ENCODE results near the gene TMEM126A. TPM values are rescaled to one million over a fixed set of nuclear protein-coding genes. Genes with fewer than 3 reads are reported as not detected.

Gene TMEM126A
- total and polyA plus RNA-seq, 2 of the 13 experiments (the other 11 are each of a cell fraction or from before 2014, with no cell fraction given): 59.5 to 66.9 TPM

GRCh38 chr11:85647604-85648299, at the start of gene TMEM126A (continued):
- TF ChIP-seq ZNF468 (CRISPR knock-in tag; IDR thresholded peaks at IDR 0.05) (no peak), ZNF30 (CRISPR knock-in tag; IDR thresholded peaks at IDR 0.05) (no peak), KAT2B (IDR thresholded peaks at IDR 0.05; ENCODE audit: borderline replicate concordance, low read depth, low read length) (no peak), BCL6 (CRISPR knock-in tag; IDR thresholded peaks at IDR 0.05) (0 out of 2 replicates have a peak, but pooled peaks have one; percentile 7), ZFP37 (CRISPR knock-in tag; IDR thresholded peaks at IDR 0.05; ENCODE audit: borderline replicate concordance) (no peak), BRCA1 (CRISPR knock-in tag; IDR thresholded peaks at IDR 0.05) (no peak), IKZF1 (IDR thresholded peaks at IDR 0.05) (no peak), ARNT2 (CRISPR knock-in tag; IDR thresholded peaks at IDR 0.05; ENCODE audit: low read depth) (no peak; the same call in 1 of the 2 replicates), FOXM1 (CRISPR knock-in tag; IDR thresholded peaks at IDR 0.05) (no peak), KDM5A (IDR thresholded peaks at IDR 0.05; ENCODE audit: borderline replicate concordance, low read length) (peak; percentile 82), ZFP91 (CRISPR knock-in tag; IDR thresholded peaks at IDR 0.05; ENCODE audit: borderline replicate concordance) (peak; percentile 71), ZNF10 (CRISPR knock-in tag; IDR thresholded peaks at IDR 0.05; ENCODE audit: borderline replicate concordance, low read depth) (no peak), GABPB1 (CRISPR knock-in tag; IDR thresholded peaks at IDR 0.05) (peak; percentile 94), REL (CRISPR knock-in tag; conservative IDR thresholded peaks at IDR 0.05) (peak; percentile 55; the same call in 1 of the 2 replicates)
- TF ChIP-seq, protein P1, sequence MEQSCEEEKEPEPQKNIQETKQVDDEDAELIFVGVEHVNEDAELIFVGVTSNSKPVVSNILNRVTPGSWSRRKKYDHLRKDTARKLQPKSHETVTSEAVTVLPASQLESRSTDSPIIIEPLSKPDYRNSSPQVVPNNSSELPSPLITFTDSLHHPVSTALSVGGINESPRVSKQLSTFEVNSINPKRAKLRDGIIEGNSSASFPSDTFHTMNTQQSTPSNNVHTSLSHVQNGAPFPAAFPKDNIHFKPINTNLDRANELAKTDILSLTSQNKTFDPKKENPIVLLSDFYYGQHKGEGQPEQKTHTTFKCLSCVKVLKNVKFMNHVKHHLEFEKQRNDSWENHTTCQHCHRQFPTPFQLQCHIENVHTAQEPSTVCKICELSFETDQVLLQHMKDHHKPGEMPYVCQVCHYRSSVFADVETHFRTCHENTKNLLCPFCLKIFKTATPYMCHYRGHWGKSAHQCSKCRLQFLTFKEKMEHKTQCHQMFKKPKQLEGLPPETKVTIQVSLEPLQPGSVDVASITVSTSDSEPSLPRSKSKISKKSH (CRISPR knock-in tag; IDR thresholded peaks at IDR 0.05; ENCODE audit: borderline replicate concordance): no peak
- TF ChIP-seq, protein P2, sequence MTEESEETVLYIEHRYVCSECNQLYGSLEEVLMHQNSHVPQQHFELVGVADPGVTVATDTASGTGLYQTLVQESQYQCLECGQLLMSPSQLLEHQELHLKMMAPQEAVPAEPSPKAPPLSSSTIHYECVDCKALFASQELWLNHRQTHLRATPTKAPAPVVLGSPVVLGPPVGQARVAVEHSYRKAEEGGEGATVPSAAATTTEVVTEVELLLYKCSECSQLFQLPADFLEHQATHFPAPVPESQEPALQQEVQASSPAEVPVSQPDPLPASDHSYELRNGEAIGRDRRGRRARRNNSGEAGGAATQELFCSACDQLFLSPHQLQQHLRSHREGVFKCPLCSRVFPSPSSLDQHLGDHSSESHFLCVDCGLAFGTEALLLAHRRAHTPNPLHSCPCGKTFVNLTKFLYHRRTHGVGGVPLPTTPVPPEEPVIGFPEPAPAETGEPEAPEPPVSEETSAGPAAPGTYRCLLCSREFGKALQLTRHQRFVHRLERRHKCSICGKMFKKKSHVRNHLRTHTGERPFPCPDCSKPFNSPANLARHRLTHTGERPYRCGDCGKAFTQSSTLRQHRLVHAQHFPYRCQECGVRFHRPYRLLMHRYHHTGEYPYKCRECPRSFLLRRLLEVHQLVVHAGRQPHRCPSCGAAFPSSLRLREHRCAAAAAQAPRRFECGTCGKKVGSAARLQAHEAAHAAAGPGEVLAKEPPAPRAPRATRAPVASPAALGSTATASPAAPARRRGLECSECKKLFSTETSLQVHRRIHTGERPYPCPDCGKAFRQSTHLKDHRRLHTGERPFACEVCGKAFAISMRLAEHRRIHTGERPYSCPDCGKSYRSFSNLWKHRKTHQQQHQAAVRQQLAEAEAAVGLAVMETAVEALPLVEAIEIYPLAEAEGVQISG (CRISPR knock-in tag; IDR thresholded peaks at IDR 0.05): peak; percentile 86
- TF ChIP-seq, protein P3, sequence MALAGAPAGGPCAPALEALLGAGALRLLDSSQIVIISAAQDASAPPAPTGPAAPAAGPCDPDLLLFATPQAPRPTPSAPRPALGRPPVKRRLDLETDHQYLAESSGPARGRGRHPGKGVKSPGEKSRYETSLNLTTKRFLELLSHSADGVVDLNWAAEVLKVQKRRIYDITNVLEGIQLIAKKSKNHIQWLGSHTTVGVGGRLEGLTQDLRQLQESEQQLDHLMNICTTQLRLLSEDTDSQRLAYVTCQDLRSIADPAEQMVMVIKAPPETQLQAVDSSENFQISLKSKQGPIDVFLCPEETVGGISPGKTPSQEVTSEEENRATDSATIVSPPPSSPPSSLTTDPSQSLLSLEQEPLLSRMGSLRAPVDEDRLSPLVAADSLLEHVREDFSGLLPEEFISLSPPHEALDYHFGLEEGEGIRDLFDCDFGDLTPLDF (CRISPR knock-in tag; IDR thresholded peaks at IDR 0.05): peak; percentile 59; the same call in 1 of the 2 replicates
- TF ChIP-seq, protein P4, sequence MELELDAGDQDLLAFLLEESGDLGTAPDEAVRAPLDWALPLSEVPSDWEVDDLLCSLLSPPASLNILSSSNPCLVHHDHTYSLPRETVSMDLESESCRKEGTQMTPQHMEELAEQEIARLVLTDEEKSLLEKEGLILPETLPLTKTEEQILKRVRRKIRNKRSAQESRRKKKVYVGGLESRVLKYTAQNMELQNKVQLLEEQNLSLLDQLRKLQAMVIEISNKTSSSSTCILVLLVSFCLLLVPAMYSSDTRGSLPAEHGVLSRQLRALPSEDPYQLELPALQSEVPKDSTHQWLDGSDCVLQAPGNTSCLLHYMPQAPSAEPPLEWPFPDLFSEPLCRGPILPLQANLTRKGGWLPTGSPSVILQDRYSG (CRISPR knock-in tag; IDR thresholded peaks at IDR 0.05): no peak
- TF ChIP-seq, protein P5, sequence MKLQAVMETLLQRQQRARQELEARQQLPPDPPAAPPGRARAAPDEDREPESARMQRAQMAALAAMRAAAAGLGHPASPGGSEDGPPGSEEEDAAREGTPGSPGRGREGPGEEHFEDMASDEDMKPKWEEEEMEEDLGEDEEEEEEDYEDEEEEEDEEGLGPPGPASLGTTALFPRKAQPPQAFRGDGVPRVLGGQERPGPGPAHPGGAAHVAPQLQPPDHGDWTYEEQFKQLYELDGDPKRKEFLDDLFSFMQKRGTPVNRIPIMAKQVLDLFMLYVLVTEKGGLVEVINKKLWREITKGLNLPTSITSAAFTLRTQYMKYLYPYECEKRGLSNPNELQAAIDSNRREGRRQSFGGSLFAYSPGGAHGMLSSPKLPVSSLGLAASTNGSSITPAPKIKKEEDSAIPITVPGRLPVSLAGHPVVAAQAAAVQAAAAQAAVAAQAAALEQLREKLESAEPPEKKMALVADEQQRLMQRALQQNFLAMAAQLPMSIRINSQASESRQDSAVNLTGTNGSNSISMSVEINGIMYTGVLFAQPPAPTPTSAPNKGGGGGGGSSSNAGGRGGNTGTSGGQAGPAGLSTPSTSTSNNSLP (IDR thresholded peaks at IDR 0.05; ENCODE audit: low read depth, low read length): no peak

Measured in HepG2 (cell line).